Epithelial cell of esophagus (primary cell): Measurements from ENCODE around the gene LIPJ.

Experiments
- DNase-seq: peaks from one replicate; pipeline ENCODE4 v3.0.0; 2010; ENCODE audit warnings: low read depth
- H3K4me3 ChIP-seq: 2 replicates; pipeline ENCODE4 v1.5.1; 2011; ENCODE audit warnings: mild to moderate bottlenecking, low read length, control low read depth
- TF ChIP-seq, protein P1 (sequence below): IDR thresholded peaks from 2 replicates; pipeline ENCODE4 v1.5.1; 2011; ENCODE audit warnings: low read depth, mild to moderate bottlenecking, low read length, control low read depth, inconsistent platforms; ENCODE audit not compliant: insufficient read depth; ENCODE audit errors: missing control alignments

LIPJ gene

DNA sequence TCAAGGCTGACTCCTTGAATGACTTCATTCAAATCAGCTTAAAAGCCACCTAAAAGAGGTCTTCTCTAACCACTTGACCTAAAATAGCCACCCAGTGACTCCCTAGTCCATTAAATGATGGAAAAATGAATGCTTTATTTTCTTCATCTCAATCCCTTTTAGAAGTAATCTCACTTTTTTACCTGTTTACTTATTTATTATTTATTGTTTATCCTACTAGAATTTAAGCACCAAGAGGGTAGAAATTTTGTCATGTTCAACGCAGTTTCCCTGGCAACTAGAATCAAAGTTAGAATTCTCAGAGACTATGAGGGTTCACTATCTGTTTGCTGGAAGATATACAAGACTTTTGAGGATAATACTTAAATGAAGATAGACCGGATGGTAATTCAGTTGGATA lies at the start of gene LIPJ:
Gene LIPJ, plus strand, starts transcription at position 301 of the 400 bp plus-strand sequence. CDS start 3,926 bp downstream, outside the sequence.
- TF ChIP-seq, protein P1, sequence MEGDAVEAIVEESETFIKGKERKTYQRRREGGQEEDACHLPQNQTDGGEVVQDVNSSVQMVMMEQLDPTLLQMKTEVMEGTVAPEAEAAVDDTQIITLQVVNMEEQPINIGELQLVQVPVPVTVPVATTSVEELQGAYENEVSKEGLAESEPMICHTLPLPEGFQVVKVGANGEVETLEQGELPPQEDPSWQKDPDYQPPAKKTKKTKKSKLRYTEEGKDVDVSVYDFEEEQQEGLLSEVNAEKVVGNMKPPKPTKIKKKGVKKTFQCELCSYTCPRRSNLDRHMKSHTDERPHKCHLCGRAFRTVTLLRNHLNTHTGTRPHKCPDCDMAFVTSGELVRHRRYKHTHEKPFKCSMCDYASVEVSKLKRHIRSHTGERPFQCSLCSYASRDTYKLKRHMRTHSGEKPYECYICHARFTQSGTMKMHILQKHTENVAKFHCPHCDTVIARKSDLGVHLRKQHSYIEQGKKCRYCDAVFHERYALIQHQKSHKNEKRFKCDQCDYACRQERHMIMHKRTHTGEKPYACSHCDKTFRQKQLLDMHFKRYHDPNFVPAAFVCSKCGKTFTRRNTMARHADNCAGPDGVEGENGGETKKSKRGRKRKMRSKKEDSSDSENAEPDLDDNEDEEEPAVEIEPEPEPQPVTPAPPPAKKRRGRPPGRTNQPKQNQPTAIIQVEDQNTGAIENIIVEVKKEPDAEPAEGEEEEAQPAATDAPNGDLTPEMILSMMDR: no peak
- DNase-seq: no peak
- no peak within 1 kb of the TSS for H3K4me3 ChIP-seq

DNA sequence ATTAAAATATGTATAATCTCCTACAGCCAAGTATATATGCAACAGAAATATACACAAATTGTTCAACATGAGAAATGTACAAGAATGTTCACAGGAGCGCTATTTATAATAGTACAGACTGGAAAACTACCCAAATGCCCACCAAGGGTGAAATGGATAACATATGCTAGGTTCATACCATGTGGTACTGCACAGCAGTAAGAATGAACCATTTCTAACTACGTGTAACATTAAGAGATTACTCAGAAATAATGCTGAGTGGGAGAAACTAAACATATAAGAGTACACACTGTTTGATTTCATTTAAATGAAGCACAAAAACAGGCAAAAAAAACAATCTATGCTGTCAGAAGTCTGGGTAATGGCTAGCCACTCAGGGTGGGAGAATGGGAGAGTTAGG lies 49.2 kb upstream of the LIPJ start:
- TF ChIP-seq, protein P1: no peak
- no peak overlapping the region for H3K4me3 ChIP-seq
- no peak for DNase-seq

DNA sequence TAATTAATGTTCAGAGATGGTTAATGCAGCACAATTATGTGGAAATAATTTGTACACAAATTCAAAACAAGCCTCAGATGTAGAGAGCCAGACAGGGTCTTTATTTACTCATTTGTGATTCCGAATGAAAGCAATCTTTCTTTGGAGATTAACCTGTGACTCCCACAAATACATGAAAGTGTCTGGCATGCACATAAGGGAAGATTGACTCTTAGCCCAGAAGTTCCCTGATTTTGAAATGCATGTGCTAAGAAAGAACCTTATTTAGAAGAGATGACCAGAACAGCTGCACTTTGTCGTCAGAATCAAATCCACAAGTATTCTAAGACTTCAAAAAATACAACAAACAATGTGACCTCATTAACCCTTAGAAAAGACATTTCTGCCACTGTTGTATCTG lies 48.5 kb upstream of the LIPJ start:
- H3K4me3 ChIP-seq: no peak overlapping the region
- TF ChIP-seq, protein P1: no peak
- no peak for DNase-seq

DNA sequence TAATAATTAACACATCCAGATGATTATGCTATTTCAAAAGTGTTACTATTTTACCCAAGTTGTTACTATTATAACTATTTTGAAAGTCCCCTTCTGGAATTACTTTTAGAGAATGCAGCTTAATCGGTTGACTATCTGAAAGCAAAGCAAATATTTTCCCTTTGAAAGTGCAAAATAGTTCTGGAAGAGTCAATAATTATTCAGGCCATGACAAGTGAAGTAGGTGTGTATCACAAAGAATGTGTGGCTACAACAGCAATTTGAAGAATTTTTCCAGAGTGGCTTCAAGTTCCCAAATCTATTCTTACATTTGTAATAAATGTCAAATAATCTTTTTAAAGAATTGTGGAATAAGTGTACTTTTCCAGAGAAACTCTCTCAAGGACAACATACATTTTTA lies 46.2 kb upstream of the LIPJ start:
- H3K4me3 ChIP-seq: no peak overlapping the region
- DNase-seq: peak; percentile 18
- TF ChIP-seq, protein P1: no peak

GRCh38 chr10:88541116-88541626 lies 45.4 kb upstream of the LIPJ start:
- TF ChIP-seq, protein P1: no peak
- no peak overlapping the region for H3K4me3 ChIP-seq
- peak; percentile 63 for DNase-seq

GRCh38 chr10:88542522-88542921 lies 44.0 kb upstream of the LIPJ start:
- no peak overlapping the region for H3K4me3 ChIP-seq
- DNase-seq: no peak
- TF ChIP-seq, protein P1: no peak

- DNase-seq: peak; percentile 32
- TF ChIP-seq, protein P1: no peak
- H3K4me3 ChIP-seq: no peak overlapping the region
These were observed 42.3 kb upstream of the LIPJ start for GRCh38 chr10:88544140-88544870.
